Stimulated activated CD4-positive, alpha-beta T cell treated with anti-CD3 and anti-CD28 coated beads, Interleukin-4, amount 100 ng/mL, for 48 hours (primary cell): Measurements from ENCODE around the gene RAD51B.
"Not testable (repeated sequence)": the region's sequence is repeated elsewhere in the genome, so short reads cannot be mapped to it uniquely, and the experiment has no call there.

Source experiments
- DNase-seq, 2 donors: peaks; one replicate each; pipeline ENCODE4 v3.0.0-alpha.2; 2020; ENCODE audit warnings: low read depth in 2 of 2

Gene RAD51B

GRCh38 chr14:68694516-68695235 lies 875.1 kb downstream of the RAD51B start:
- DNase-seq = no peak

GRCh38 chr14:68695326-68695768 lies 875.8 kb downstream of the RAD51B start:
- peak in 1 of 2 donors; percentile 23 for DNase-seq

GRCh38 chr14:68695856-68696255 lies 876.3 kb downstream of the RAD51B start:
- no peak for DNase-seq

GRCh38 chr14:68696266-68696665 lies 876.7 kb downstream of the RAD51B start:
- DNase-seq = no peak

- DNase-seq = no peak
Observed at GRCh38 chr14:68696721-68697495, 877.3 kb downstream of the RAD51B start.

- not testable (repeated sequence) for DNase-seq
Observed at GRCh38 chr14:68698773-68699172, 879.2 kb downstream of the RAD51B start.

GRCh38 chr14:68701001-68701741 lies 881.6 kb downstream of the RAD51B start:
- DNase-seq = no peak

- no peak for DNase-seq
Observed at GRCh38 chr14:68702135-68702534, 882.6 kb downstream of the RAD51B start.

- DNase-seq = no peak
Observed at GRCh38 chr14:68702578-68702977, 883.0 kb downstream of the RAD51B start.

GRCh38 chr14:68703093-68703492 lies 883.5 kb downstream of the RAD51B start:
- peak in 1 of 2 donors; percentile 24 for DNase-seq

- DNase-seq = no peak
Observed at GRCh38 chr14:68704736-68705720, 885.4 kb downstream of the RAD51B start.

- no peak for DNase-seq
Observed at GRCh38 chr14:68705741-68706283, 886.2 kb downstream of the RAD51B start.

GRCh38 chr14:68707482-68707881 lies 887.9 kb downstream of the RAD51B start:
- DNase-seq = no peak

GRCh38 chr14:68708343-68708742 lies 888.8 kb downstream of the RAD51B start:
- no peak for DNase-seq

GRCh38 chr14:68709007-68709406 lies 889.4 kb downstream of the RAD51B start:
- no peak for DNase-seq

- no peak for DNase-seq
Observed at GRCh38 chr14:68710776-68711175, 891.2 kb downstream of the RAD51B start.

GRCh38 chr14:68711561-68712309 lies 892.2 kb downstream of the RAD51B start:
- no peak for DNase-seq

- DNase-seq = no peak
Observed at GRCh38 chr14:68712703-68713370, 893.3 kb downstream of the RAD51B start.

- no peak for DNase-seq
Observed at GRCh38 chr14:68713782-68714181, 894.2 kb downstream of the RAD51B start.
